Lower leg skin (tissue), 4 donors: ENCODE measurements around the gene BANP. TPM values are rescaled to one million over a fixed set of nuclear protein-coding genes. Genes with fewer than 3 reads are reported as not detected.

ENCODE experiments used
- DNase-seq, 2 donors: peaks; one replicate each; pipeline ENCODE4 v3.0.0-alpha.2; 2019; ENCODE audit warnings: low spot score in 2 of 2
- H3K4me3 ChIP-seq: fragments of 200-600 bp; sonication (generic); 2 replicates; pipeline ENCODE4 v1.5.1; 2017; ENCODE audit warnings: mild to moderate bottlenecking, low read depth; ENCODE audit not compliant: poor library complexity, severe bottlenecking
- POLR2A ChIP-seq, 2 donors: fragments of 450-650 bp; IDR thresholded peaks; one replicate each; pipeline ENCODE4 v1.6.1; 2016 to 2017; ENCODE audit warnings: antibody characterized with exemption in 2 of 2, mild to moderate bottlenecking in 1 of 2, moderate library complexity in 1 of 2
- WGBS, 2 donors: methylation state at CpG; one replicate each; pipeline ENCODE4 v1.1.5; 2018; 5-methylcytosine and 5-hydroxymethylcytosine counted together
- intact Hi-C: fragments of 100-400 bp; cut with DNase I; formaldehyde crosslinking; loops from one replicate; pipeline ENCODE4 v1.15.0; 2023; ENCODE audit warnings: low total_unique reads
- total RNA-seq, 4 donors: library from RNA; depleted of rRNA; stranded (reverse); fragments of >200 nt; gene quantifications; one replicate each; pipeline ENCODE4 v1.1.0, GENCODE V29; 2016
- TF ChIP-seq, protein P1 (sequence below), 3 donors: fragments of 450-650 bp; IDR thresholded peaks; one replicate each; pipeline ENCODE4 v1.5.1; 2016; ENCODE audit warnings: antibody characterized with exemption in 3 of 3, mild to moderate bottlenecking in 3 of 3, moderate library complexity in 2 of 3

Gene BANP
- total RNA-seq, 4 donors from 2014 or later, result 21.6 to 28.7 (median 24.5) TPM

DNA sequence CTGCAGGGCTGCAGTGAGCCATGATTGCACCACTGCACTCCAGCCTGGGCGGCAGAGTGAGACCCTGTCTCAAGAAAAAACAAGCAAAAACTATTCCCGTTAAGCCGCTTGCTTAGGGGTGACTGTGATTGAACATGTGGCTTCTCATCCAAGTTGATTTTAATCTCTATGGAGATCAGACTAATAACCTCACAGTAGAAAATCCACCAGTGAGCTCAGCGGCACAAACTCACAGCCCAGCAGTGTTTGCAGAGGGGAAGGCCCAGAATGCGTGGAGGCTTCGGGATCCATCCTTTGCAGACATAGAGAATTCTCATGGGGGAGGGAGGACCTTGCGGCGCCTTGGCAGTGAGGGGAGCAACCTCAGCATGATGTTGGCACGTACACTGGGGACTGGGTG, 7.4 kb downstream of the BANP start:
- WGBS, 2 donors, result 86% methylated on average over 9 of the region's 9 CpGs
- intact Hi-C loops, result no loop called here
- TF ChIP-seq, protein P1, sequence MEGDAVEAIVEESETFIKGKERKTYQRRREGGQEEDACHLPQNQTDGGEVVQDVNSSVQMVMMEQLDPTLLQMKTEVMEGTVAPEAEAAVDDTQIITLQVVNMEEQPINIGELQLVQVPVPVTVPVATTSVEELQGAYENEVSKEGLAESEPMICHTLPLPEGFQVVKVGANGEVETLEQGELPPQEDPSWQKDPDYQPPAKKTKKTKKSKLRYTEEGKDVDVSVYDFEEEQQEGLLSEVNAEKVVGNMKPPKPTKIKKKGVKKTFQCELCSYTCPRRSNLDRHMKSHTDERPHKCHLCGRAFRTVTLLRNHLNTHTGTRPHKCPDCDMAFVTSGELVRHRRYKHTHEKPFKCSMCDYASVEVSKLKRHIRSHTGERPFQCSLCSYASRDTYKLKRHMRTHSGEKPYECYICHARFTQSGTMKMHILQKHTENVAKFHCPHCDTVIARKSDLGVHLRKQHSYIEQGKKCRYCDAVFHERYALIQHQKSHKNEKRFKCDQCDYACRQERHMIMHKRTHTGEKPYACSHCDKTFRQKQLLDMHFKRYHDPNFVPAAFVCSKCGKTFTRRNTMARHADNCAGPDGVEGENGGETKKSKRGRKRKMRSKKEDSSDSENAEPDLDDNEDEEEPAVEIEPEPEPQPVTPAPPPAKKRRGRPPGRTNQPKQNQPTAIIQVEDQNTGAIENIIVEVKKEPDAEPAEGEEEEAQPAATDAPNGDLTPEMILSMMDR (IDR thresholded peaks at IDR 0.05), result no peak
- no peak for TF ChIP-seq POLR2A (IDR thresholded peaks at IDR 0.05)
- no peak for DNase-seq
- no peak overlapping the region for H3K4me3 ChIP-seq

GRCh38 chr16:87959391-87959990, 8.3 kb downstream of the BANP start:
- no peak for DNase-seq
- TF ChIP-seq POLR2A (IDR thresholded peaks at IDR 0.05), result no peak
- 78 to 83% methylated on average over 23 of the region's 23 CpGs for WGBS, 2 donors
- no peak overlapping the region for H3K4me3 ChIP-seq
- intact Hi-C loops, result no loop called here

DNA sequence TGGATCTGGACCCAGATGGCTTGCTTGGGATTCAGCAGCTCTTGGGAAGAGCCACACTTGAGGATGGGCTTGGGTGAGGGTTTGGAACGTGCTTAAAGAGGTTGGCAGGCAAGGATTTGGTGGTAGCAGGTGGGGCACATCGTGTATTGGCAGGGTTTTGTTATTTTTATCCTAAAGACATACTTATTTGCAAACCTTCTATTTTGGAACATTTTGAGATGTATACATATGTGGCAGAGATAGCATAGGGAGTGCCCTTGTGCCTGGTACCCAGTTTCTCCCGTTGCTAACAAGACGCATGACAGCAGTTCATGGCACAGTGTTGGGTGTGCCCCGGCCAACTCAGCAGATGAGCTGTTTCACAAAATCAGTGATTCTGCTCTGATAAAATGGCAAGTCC, 9.1 kb downstream of the BANP start:
- DNase-seq, result no peak
- intact Hi-C loops, result no loop called here
- TF ChIP-seq POLR2A (IDR thresholded peaks at IDR 0.05), result no peak
- no peak overlapping the region for H3K4me3 ChIP-seq
- WGBS, 2 donors, result 65 to 66% methylated on average over 5 of the region's 5 CpGs

DNA sequence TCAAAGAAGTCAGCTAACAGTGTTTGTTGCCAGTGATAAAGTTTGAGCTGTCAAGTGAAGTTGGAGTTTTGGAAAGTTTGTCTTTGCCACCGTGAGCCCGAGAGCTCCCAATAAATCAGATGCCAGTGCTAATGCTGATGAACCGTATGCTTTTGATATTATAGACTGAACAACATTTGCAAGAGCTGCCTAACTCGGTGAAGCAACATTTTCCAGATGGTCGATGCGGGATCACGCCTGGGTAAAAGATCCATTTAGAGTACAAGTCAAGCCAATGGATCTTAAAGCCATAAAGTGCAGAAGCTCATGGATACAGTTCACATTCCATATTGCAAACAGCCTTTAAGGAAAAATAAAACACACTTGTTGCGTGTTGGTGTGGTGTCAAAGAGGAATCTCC, 9.6 kb downstream of the BANP start:
- no peak for TF ChIP-seq POLR2A (IDR thresholded peaks at IDR 0.05)
- TF ChIP-seq, protein P1 (IDR thresholded peaks at IDR 0.05), result no peak
- no peak overlapping the region for H3K4me3 ChIP-seq
- intact Hi-C loops, result no loop called here
- DNase-seq, result no peak
- WGBS, 2 donors, result 79 to 85% methylated on average over 8 of the region's 8 CpGs

- WGBS, 2 donors, result 88 to 92% methylated on average over 4 of the region's 4 CpGs
Measured at GRCh38 chr16:87961623-87962022, 10.4 kb downstream of the BANP start.

GRCh38 chr16:87963400-87963799, 12.2 kb downstream of the BANP start:
- no peak for TF ChIP-seq POLR2A (IDR thresholded peaks at IDR 0.05)
- TF ChIP-seq, protein P1 (IDR thresholded peaks at IDR 0.05), result no peak
- 55 to 59% methylated on average over 9 of the region's 9 CpGs for WGBS, 2 donors
- intact Hi-C loops, result no loop called here
- no peak for DNase-seq
- no peak overlapping the region for H3K4me3 ChIP-seq

More at GRCh38 chr16:87961623-87962022, 10.4 kb downstream of the BANP start:
- no peak for DNase-seq
- TF ChIP-seq, protein P1 (IDR thresholded peaks at IDR 0.05), result no peak
- no peak for TF ChIP-seq POLR2A (IDR thresholded peaks at IDR 0.05)
- intact Hi-C loops, result no loop called here
- H3K4me3 ChIP-seq, result no peak overlapping the region

DNA sequence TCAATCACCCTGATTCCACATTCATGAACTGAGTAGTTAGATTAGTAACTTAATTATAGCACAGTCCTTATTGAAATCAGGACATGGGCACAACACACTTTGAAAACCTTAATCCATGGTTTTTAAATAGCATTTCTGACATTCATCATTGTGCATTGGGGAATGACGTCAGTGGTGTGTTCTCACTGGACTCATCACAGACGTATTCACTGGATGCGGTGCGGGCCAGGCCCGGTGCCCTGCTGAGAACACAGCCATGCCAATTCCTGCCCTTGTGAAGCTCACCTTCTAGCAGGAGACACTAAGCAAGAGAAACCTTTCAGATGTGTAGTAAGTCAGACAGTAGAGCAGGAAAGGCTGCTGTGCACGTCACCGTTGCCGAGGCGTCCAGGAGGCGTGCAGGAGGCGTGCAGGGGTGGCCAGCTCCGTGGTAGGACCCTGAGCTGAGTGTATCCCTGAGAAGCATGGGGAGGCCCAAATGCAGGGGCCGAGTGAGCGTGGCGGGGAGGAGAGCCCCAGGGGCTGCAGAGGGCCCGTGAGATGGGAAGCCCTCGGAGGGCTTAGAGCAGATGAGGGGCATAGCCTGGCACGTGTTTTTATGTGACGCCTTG, 12.9 kb downstream of the BANP start:
- WGBS, 2 donors, result 82 to 88% methylated on average over 19 of the region's 19 CpGs
- H3K4me3 ChIP-seq, result no peak overlapping the region
- TF ChIP-seq POLR2A (IDR thresholded peaks at IDR 0.05), result no peak
- TF ChIP-seq, protein P1 (IDR thresholded peaks at IDR 0.05), result no peak
- no peak for DNase-seq
- intact Hi-C loops, result no loop called here
